Activated naive CD4-positive, alpha-beta T cell treated with anti-CD3 and anti-CD28 coated beads, Interleukin-2, amount 10 ng/mL, durations not matched to agents 7 days and 5 days (primary cell): ENCODE measurements around the gene CDC34.

Experiments
- CTCF ChIA-PET: fragments of 350-600 bp; sonication (Branson Sonifier 250); formaldehyde crosslinking; loops from one replicate; lab custom pipeline; 2021; ENCODE audit warnings: antibody characterized with exemption; lab: Charles Lee
- DNase-seq: peaks from one replicate; pipeline ENCODE4 v3.0.0-alpha.2; 2020
- H3K27ac Mint-ChIP-seq: one replicate; pipeline ENCODE4 v1.8.0; 2021; ENCODE audit warnings: mild to moderate bottlenecking, moderate library complexity, mixed read lengths
- H3K27me3 Mint-ChIP-seq: one replicate; pipeline ENCODE4 v1.8.0; 2021; ENCODE audit warnings: mild to moderate bottlenecking, mixed read lengths
- H3K36me3 Mint-ChIP-seq: one replicate; pipeline ENCODE4 v1.8.0; 2021; ENCODE audit warnings: mixed read lengths
- H3K4me1 Mint-ChIP-seq: one replicate; pipeline ENCODE4 v1.8.0; 2021; ENCODE audit warnings: mixed read lengths
- H3K4me3 Mint-ChIP-seq: one replicate; pipeline ENCODE4 v1.8.0; 2021; ENCODE audit warnings: mild to moderate bottlenecking, moderate library complexity, mixed read lengths
- H3K9me3 Mint-ChIP-seq: one replicate; pipeline ENCODE4 v1.8.0; 2021; ENCODE audit warnings: mixed read lengths

The CDC34 gene

GRCh38 chr19:507286-508203 is 24.0 kb upstream of the CDC34 start, which contains the start of gene TPGS1:
TPGS1 (plus strand) TSS chr19:507497; CDS start chr19:507507, 10 bp downstream.
- Mint-ChIP-seq H3K9me3 (peaks cover under 1% of the 10 kb centered on the region), H3K27ac (peak within 1 kb of the TSS; percentile 98), H3K4me1 (peaks cover 57% of the 10 kb centered on the region), H3K4me3 (peak within 1 kb of the TSS; percentile 90), H3K36me3 (peaks cover 7% of the 10 kb centered on the region), H3K27me3 (no peaks in the 10 kb centered on the region)
- peak; percentile 91 for DNase-seq
- CTCF ChIA-PET = interaction anchor here (0.7 to 3.5 kb wide), 9 partner anchors 13 to 212 kb away, joined by 3 to 18 read pairs (median 4); partner anchors contain the start of genes CDC34 and MADCAM1

GRCh38 chr19:508204-509150 is 23.1 kb upstream of the CDC34 start:
- CTCF ChIA-PET = interaction anchor here (0.7 to 3.5 kb wide), 2 partner anchors 22 to 214 kb away, joined by 3 to 71 read pairs; partner anchors contain the start of gene CDC34
- DNase-seq = no peak
- H3K4me1 Mint-ChIP-seq = peaks cover 52% of the 10 kb centered on the region
- peaks cover 7% of the 10 kb centered on the region for H3K36me3 Mint-ChIP-seq
- H3K27me3 Mint-ChIP-seq = no peaks in the 10 kb centered on the region
- peak overlapping the region; percentile 90 for H3K4me3 Mint-ChIP-seq
- no peaks in the 10 kb centered on the region for H3K9me3 Mint-ChIP-seq
- H3K27ac Mint-ChIP-seq = peak overlapping the region; percentile 98

- peaks cover 13% of the 10 kb centered on the region for H3K36me3 Mint-ChIP-seq
- CTCF ChIA-PET = interaction anchor here (0.6 to 3.5 kb wide), 19 partner anchors 10 to 340 kb away, joined by 3 to 71 read pairs (median 5); partner anchors contain the start of genes BSG and CDC34
- no peaks in the 10 kb centered on the region for H3K27me3 Mint-ChIP-seq
- H3K9me3 Mint-ChIP-seq = no peaks in the 10 kb centered on the region
- peaks cover 54% of the 10 kb centered on the region for H3K4me1 Mint-ChIP-seq
- peak overlapping the region; percentile 69 for H3K4me3 Mint-ChIP-seq
- H3K27ac Mint-ChIP-seq = peak overlapping the region; percentile 94
- DNase-seq = peak; percentile 96
Measured at GRCh38 chr19:510606-511100, 20.9 kb upstream of the CDC34 start.

- H3K36me3 Mint-ChIP-seq = peaks cover 13% of the 10 kb centered on the region
- no peaks in the 10 kb centered on the region for H3K27me3 Mint-ChIP-seq
- no peaks in the 10 kb centered on the region for H3K9me3 Mint-ChIP-seq
- CTCF ChIA-PET = interaction anchor here (0.6 to 3.5 kb wide), 19 partner anchors 9 to 340 kb away, joined by 3 to 71 read pairs (median 5); partner anchors contain the start of genes BSG and CDC34
- DNase-seq = peak; percentile 95
- H3K4me1 Mint-ChIP-seq = peaks cover 51% of the 10 kb centered on the region
- H3K27ac Mint-ChIP-seq = peak overlapping the region; percentile 94
- peak overlapping the region; percentile 69 for H3K4me3 Mint-ChIP-seq
Measured at GRCh38 chr19:511101-511851, 20.3 kb upstream of the CDC34 start.

GRCh38 chr19:512547-513365 is 18.8 kb upstream of the CDC34 start:
- DNase-seq = no peak
- Mint-ChIP-seq H3K4me3 (no peak overlapping the region), H3K36me3 (peaks cover 13% of the 10 kb centered on the region), H3K4me1 (peaks cover 52% of the 10 kb centered on the region), H3K27me3 (peaks cover 4% of the 10 kb centered on the region), H3K9me3 (no peaks in the 10 kb centered on the region), H3K27ac (peak overlapping the region; percentile 94)
- CTCF ChIA-PET = interaction anchor here (3.4 kb wide), 1 partner anchor 8 kb away, joined by 18 read pairs; no protein-coding TSS in a partner anchor

GRCh38 chr19:513368-514165 is 18.0 kb upstream of the CDC34 start:
- peaks cover 8% of the 10 kb centered on the region for H3K36me3 Mint-ChIP-seq
- peaks cover 44% of the 10 kb centered on the region for H3K4me1 Mint-ChIP-seq
- no peaks in the 10 kb centered on the region for H3K9me3 Mint-ChIP-seq
- no peak for DNase-seq
- H3K27me3 Mint-ChIP-seq = peaks cover 4% of the 10 kb centered on the region
- H3K4me3 Mint-ChIP-seq = no peak overlapping the region
- CTCF ChIA-PET = no interaction called here
- H3K27ac Mint-ChIP-seq = no peak overlapping the region

- Mint-ChIP-seq H3K27ac (peak overlapping the region; percentile 68), H3K36me3 (peaks cover 8% of the 10 kb centered on the region), H3K9me3 (no peaks in the 10 kb centered on the region), H3K4me1 (peaks cover 37% of the 10 kb centered on the region), H3K27me3 (peaks cover 4% of the 10 kb centered on the region), H3K4me3 (no peak overlapping the region)
- CTCF ChIA-PET = no interaction called here
- DNase-seq = no peak
Measured at GRCh38 chr19:514166-514663, 17.3 kb upstream of the CDC34 start.

- no peak overlapping the region for H3K27ac Mint-ChIP-seq
- no peaks in the 10 kb centered on the region for H3K9me3 Mint-ChIP-seq
- CTCF ChIA-PET = no interaction called here
- peaks cover 6% of the 10 kb centered on the region for H3K36me3 Mint-ChIP-seq
- H3K27me3 Mint-ChIP-seq = peaks cover 4% of the 10 kb centered on the region
- peaks cover 13% of the 10 kb centered on the region for H3K4me1 Mint-ChIP-seq
- H3K4me3 Mint-ChIP-seq = no peak overlapping the region
- DNase-seq = no peak
Measured at GRCh38 chr19:517721-518597, 13.6 kb upstream of the CDC34 start.

- Mint-ChIP-seq H3K27ac (no peak overlapping the region), H3K36me3 (peaks cover 5% of the 10 kb centered on the region), H3K4me1 (peaks cover 13% of the 10 kb centered on the region), H3K4me3 (no peak overlapping the region), H3K27me3 (peaks cover 4% of the 10 kb centered on the region), H3K9me3 (no peaks in the 10 kb centered on the region)
- CTCF ChIA-PET = interaction anchor here (4.3 kb wide), 1 partner anchor 8 kb away, joined by 18 read pairs; no protein-coding TSS in a partner anchor
- peak; percentile 69 for DNase-seq
Measured at GRCh38 chr19:518598-519231, 12.8 kb upstream of the CDC34 start.

- H3K9me3 Mint-ChIP-seq = no peaks in the 10 kb centered on the region
- DNase-seq = no peak
- H3K27ac Mint-ChIP-seq = no peak overlapping the region
- H3K27me3 Mint-ChIP-seq = peaks cover 4% of the 10 kb centered on the region
- no peaks in the 10 kb centered on the region for H3K36me3 Mint-ChIP-seq
- H3K4me3 Mint-ChIP-seq = no peak overlapping the region
- H3K4me1 Mint-ChIP-seq = peaks cover 7% of the 10 kb centered on the region
- CTCF ChIA-PET = interaction anchor here (4.3 kb wide), 1 partner anchor 9 kb away, joined by 18 read pairs; no protein-coding TSS in a partner anchor
Measured at GRCh38 chr19:519449-519865, 12.1 kb upstream of the CDC34 start.
